Mucosa of stomach (tissue), 1 donor: ENCODE results near the gene OPTC.

Source experiments
- H3K27me3 ChIP-seq: one replicate; pipeline ENCODE4 v1.7.0; 2013; ENCODE audit warnings: mild to moderate bottlenecking, low read length; ENCODE audit not compliant: control insufficient read depth, insufficient read depth
- H3K36me3 ChIP-seq: one replicate; pipeline ENCODE4 v1.7.0; 2013; ENCODE audit warnings: low read length; ENCODE audit not compliant: control insufficient read depth, insufficient read depth
- H3K4me1 ChIP-seq: one replicate; pipeline ENCODE4 v1.7.0; 2013; ENCODE audit warnings: mild to moderate bottlenecking, low read length; ENCODE audit not compliant: control insufficient read depth, insufficient read depth
- H3K4me3 ChIP-seq: one replicate; pipeline ENCODE4 v1.7.0; 2013; ENCODE audit warnings: low read length
- H3K9ac ChIP-seq: one replicate; pipeline ENCODE4 v1.7.0; 2013; ENCODE audit warnings: mild to moderate bottlenecking, low read length, moderate library complexity
- H3K9me3 ChIP-seq: one replicate; pipeline ENCODE4 v1.7.0; 2013; ENCODE audit warnings: mild to moderate bottlenecking, low read length, moderate library complexity; ENCODE audit not compliant: control insufficient read depth
- donor health status: Pancreatic carcinoma.

The OPTC gene

DNA sequence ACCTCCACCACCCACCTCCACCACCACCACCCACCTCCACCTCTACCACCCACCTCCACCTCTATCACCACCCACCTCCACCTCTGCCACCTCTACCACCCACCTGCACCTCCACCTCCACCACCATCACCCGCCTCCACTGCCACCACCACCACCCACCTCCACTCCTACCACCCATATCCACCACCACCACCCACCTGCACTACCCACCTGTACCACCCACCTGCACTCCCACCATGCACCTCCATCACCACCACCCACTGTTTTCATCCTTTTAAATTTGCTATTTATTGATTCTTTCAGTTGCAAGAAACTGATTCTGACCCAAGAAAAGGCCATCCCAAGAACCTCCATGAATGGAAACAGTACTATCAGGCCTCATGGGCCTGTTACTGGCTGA lies 6.3 kb downstream of the OPTC start:
- no peaks in the 10 kb centered on the region for H3K9me3 ChIP-seq
- H3K27me3 ChIP-seq: peaks cover 7% of the 10 kb centered on the region
- no peak overlapping the region for H3K4me3 ChIP-seq
- H3K9ac ChIP-seq: no peak overlapping the region
- H3K36me3 ChIP-seq: no peaks in the 10 kb centered on the region
- peaks cover 8% of the 10 kb centered on the region for H3K4me1 ChIP-seq

GRCh38 chr1:203503836-203504235 lies 9.9 kb downstream of the OPTC start:
- no peaks in the 10 kb centered on the region for H3K9me3 ChIP-seq
- H3K4me3 ChIP-seq: no peak overlapping the region
- peaks cover 17% of the 10 kb centered on the region for H3K4me1 ChIP-seq
- peaks cover 7% of the 10 kb centered on the region for H3K27me3 ChIP-seq
- H3K36me3 ChIP-seq: no peaks in the 10 kb centered on the region
- no peak overlapping the region for H3K9ac ChIP-seq

GRCh38 chr1:203504400-203505250 lies 10.7 kb downstream of the OPTC start:
- no peak overlapping the region for H3K4me3 ChIP-seq
- no peak overlapping the region for H3K9ac ChIP-seq
- H3K4me1 ChIP-seq: peaks cover 25% of the 10 kb centered on the region
- no peaks in the 10 kb centered on the region for H3K9me3 ChIP-seq
- peaks cover 7% of the 10 kb centered on the region for H3K27me3 ChIP-seq
- H3K36me3 ChIP-seq: no peaks in the 10 kb centered on the region

DNA sequence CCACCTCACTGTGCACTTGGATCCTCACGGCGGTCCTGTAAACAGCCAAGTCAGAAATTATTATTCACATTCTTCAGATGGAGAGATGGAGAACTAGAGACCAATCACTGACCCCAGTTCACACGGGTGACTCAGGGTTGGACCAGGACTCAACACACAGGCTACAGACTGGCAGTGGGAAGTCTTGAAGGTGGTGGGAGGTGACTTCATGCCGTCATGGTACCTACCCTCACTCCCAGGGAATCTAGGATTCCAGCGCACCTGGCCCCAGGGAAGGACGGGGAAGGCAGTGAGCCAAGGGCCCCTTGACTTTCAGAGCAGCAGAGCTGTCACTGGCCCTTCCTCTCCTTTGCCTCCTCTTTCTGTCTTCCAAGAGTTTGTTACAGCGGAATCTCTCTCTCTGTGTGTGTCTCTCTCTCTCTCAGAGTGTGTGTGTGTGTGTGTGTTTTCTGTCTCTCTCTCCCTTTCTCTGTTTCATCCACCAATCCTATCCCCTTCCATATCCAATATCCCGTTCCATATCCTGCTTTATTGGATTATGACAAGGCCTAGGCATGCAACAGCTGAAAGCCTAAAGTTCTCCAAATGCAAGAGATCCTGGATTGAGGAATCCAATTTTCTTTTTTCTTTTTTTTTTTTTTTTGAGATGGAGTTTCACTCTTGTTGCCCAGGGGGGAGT lies 11.7 kb downstream of the OPTC start:
- H3K36me3 ChIP-seq: no peaks in the 10 kb centered on the region
- H3K9me3 ChIP-seq: no peaks in the 10 kb centered on the region
- peaks cover 28% of the 10 kb centered on the region for H3K4me1 ChIP-seq
- H3K27me3 ChIP-seq: peaks cover 7% of the 10 kb centered on the region
- H3K4me3 ChIP-seq: no peak overlapping the region
- H3K9ac ChIP-seq: no peak overlapping the region

DNA sequence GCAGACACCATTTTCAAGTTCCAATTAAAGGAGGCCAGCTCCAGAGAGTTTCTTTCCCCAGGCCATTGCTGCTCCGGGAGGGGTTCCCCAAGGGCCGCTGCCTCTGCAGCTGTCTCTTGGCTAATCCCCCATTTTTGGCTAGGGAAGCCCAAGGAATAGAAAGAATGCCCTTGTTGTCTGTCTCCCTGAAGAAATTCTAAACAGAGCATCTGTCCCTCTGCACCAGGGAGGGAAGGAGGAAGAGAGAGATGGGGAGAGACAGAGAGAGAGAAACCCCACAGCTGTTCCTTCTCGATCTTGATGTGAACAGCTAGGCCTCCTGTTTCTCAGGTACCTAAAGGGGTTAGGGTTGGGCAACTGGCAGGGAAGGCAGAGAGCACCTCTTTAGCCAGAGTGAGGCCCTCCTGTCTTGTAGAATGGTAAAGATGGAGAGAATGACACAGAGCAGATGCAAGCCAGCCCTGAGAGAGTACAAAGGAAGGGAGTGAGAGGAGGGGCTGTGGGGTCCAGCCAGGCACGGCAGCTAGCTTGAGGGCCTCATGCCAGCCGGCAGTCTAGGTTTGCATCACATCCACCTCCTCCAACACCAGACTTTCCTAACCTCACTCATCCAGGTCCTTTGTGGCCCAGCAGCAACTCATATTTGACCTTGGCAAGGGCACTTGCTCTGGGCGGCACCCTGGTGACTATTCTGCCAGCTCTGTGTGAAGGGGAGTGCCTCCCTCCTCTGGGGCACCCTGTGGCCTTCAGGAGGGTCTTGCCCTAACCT lies 13.1 kb downstream of the OPTC start:
- Histone ChIP-seq H3K9me3 (no peaks in the 10 kb centered on the region), H3K4me3 (no peak overlapping the region), H3K9ac (no peak overlapping the region), H3K4me1 (peaks cover 37% of the 10 kb centered on the region), H3K36me3 (no peaks in the 10 kb centered on the region), H3K27me3 (peaks cover 7% of the 10 kb centered on the region)

DNA sequence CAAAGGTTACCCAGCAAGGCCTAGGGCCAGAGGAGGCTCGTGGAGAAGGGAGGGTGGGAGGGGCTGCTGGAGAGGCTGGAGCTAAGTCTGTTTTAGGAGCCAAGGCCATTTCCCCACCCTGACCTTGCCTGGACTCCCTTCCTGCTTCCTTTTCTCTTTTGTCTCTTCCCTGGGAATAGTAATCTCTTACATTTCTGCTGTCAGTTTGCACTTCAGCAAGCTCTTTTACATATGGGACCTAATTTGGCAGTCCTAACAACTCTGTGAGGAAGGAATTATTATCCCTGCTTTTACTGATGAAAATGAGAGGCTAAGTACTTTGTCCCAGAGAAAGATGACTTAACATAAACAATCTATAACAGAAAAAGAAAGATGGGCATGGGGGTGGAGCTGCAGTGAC lies 13.8 kb downstream of the OPTC start:
- Histone ChIP-seq H3K4me1 (peaks cover 44% of the 10 kb centered on the region), H3K27me3 (peaks cover 2% of the 10 kb centered on the region), H3K9me3 (no peaks in the 10 kb centered on the region), H3K36me3 (no peaks in the 10 kb centered on the region), H3K9ac (no peak overlapping the region), H3K4me3 (no peak overlapping the region)

GRCh38 chr1:203508463-203509073 lies 14.6 kb downstream of the OPTC start:
- H3K27me3 ChIP-seq: no peaks in the 10 kb centered on the region
- H3K9me3 ChIP-seq: no peaks in the 10 kb centered on the region
- peaks cover 52% of the 10 kb centered on the region for H3K4me1 ChIP-seq
- no peaks in the 10 kb centered on the region for H3K36me3 ChIP-seq
- no peak overlapping the region for H3K4me3 ChIP-seq
- no peak overlapping the region for H3K9ac ChIP-seq

DNA sequence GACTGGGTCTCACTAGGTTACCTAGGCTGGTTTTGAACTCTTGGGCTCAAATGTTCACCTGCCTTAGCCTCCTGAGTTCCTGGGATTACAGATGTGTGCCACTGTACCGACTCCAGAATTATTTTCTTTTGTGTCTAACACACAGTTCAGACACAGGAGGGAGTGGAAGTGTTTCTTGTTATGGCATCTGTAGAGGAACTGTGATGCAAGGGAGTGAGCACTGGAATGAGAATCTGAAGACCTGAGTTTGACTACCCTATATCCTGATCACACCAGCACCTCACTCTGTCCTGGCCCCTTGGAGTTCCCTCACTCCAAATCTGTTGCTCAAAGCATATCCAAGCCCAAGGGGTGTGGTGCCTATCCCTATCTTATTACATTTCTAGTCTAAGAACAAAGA lies 15.2 kb downstream of the OPTC start:
- Histone ChIP-seq H3K4me3 (no peak overlapping the region), H3K4me1 (peaks cover 58% of the 10 kb centered on the region), H3K36me3 (no peaks in the 10 kb centered on the region), H3K9me3 (no peaks in the 10 kb centered on the region), H3K9ac (no peak overlapping the region), H3K27me3 (no peaks in the 10 kb centered on the region)

DNA sequence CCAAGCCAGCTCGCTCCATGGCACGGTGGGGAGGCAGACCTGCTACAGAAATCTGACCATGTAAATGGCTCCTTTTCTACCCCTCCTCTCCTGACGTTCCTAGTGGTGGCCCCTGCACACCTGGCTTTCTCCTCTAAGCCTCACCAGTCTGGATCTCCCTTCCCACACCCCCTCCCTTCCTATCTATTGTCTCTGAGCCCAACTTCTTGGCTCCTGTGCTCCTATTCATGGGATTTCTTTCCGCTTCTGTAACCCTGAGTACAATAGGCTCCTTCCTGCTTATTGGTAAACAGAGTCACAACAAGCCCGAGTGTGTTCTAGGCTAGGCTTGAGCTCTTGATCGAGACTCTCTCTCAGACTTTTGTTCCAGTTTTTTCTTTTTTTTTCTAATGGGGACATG lies 17.6 kb downstream of the OPTC start:
- Histone ChIP-seq H3K27me3 (no peaks in the 10 kb centered on the region), H3K4me1 (peaks cover 60% of the 10 kb centered on the region), H3K36me3 (no peaks in the 10 kb centered on the region), H3K4me3 (no peak overlapping the region), H3K9me3 (no peaks in the 10 kb centered on the region), H3K9ac (no peak overlapping the region)

GRCh38 chr1:203511930-203512329 lies 18.0 kb downstream of the OPTC start:
- H3K36me3 ChIP-seq: no peaks in the 10 kb centered on the region
- no peak overlapping the region for H3K9ac ChIP-seq
- no peak overlapping the region for H3K4me3 ChIP-seq
- peaks cover 58% of the 10 kb centered on the region for H3K4me1 ChIP-seq
- H3K9me3 ChIP-seq: no peaks in the 10 kb centered on the region
- no peaks in the 10 kb centered on the region for H3K27me3 ChIP-seq

DNA sequence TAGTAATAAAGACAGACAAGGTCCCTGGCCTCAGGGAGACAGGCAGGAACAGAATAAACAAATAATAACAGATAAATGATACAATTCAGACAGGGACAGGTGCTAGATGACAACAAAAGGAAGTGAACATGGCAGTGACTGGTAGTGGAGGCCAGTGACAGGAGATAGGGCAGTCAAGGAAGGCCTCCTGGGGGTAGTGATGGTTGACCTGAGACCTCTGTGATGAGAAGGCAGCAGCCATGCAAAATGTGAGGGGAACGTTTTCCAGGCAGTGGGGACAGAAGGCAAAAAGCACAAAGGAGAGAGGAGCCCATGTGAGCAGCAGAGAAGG lies 18.5 kb downstream of the OPTC start:
- H3K9me3 ChIP-seq: no peaks in the 10 kb centered on the region
- H3K9ac ChIP-seq: peak overlapping the region; percentile 33
- H3K4me1 ChIP-seq: peaks cover 55% of the 10 kb centered on the region
- no peaks in the 10 kb centered on the region for H3K27me3 ChIP-seq
- H3K36me3 ChIP-seq: no peaks in the 10 kb centered on the region
- H3K4me3 ChIP-seq: no peak overlapping the region
